Cardiac fibroblast (primary cell): Measurements from ENCODE around the gene RPS21.

ENCODE experiments used
- DNase-seq, 2 donors: peaks; one replicate each; pipeline versions ENCODE4 v3.0.0 to v3.0.0-alpha.2; 2010; ENCODE audit warnings: low read depth in 2 of 2
- H3K4me3 ChIP-seq, 2 donors: replicated peaks in 1 of 2; 1 replicate in 1 of 2; 2 replicates in 1 of 2; pipeline ENCODE4 v1.5.1; 2011; ENCODE audit warnings: low read depth in 2 of 2, low read length in 2 of 2, mild to moderate bottlenecking in 2 of 2, moderate library complexity in 1 of 2
- CTCF ChIP-seq: IDR thresholded peaks from one replicate; pipeline ENCODE4 v1.5.1; 2011; ENCODE audit warnings: low read depth, mild to moderate bottlenecking, low read length, inconsistent platforms

RPS21 gene

GRCh38 chr20:62374331-62375152 lies 12.4 kb upstream of the RPS21 start:
- no peak for DNase-seq
- no peak overlapping the region for H3K4me3 ChIP-seq
- TF ChIP-seq CTCF: no peak

GRCh38 chr20:62376112-62377063 lies 10.5 kb upstream of the RPS21 start:
- peak; percentile 17 for TF ChIP-seq CTCF
- H3K4me3 ChIP-seq: no peak overlapping the region
- peak in 1 of 2 donors; percentile 84 for DNase-seq

- no peak overlapping the region for H3K4me3 ChIP-seq
- TF ChIP-seq CTCF: no peak
- DNase-seq: no peak
Measured at GRCh38 chr20:62377064-62377461, 9.8 kb upstream of the RPS21 start.

- no peak for DNase-seq
- H3K4me3 ChIP-seq: no peak overlapping the region
- no peak for TF ChIP-seq CTCF
Measured at GRCh38 chr20:62377615-62378178, 9.2 kb upstream of the RPS21 start.

GRCh38 chr20:62378215-62378614 lies 8.7 kb upstream of the RPS21 start:
- DNase-seq: no peak
- H3K4me3 ChIP-seq: no peak overlapping the region
- TF ChIP-seq CTCF: no peak

- TF ChIP-seq CTCF: no peak
- DNase-seq: peak; percentile 51 to 94
- no peak overlapping the region for H3K4me3 ChIP-seq
Measured at GRCh38 chr20:62381202-62381797, 5.6 kb upstream of the RPS21 start.
